SK-N-SH (cell line): ENCODE results near the gene FAM53A. TPM values are rescaled to one million over a fixed set of nuclear protein-coding genes. Genes with fewer than 3 reads are reported as not detected.

Experiments used
- CTCF ChIA-PET: fragments of 300-600, 350-600 bp; formaldehyde crosslinking; extraction: SDS; loops from one replicate; lab custom pipeline; 2021; lab: Yijun Ruan, JAX
- POLR2A ChIA-PET: fragments of 350-600 bp; sonication (Branson Sonifier 250); formaldehyde crosslinking; extraction: SDS; loops from one replicate; lab custom pipeline; 2020; ENCODE audit warnings: antibody characterized with exemption, inconsistent platforms; lab: Yijun Ruan, JAX
- DNase-seq: peaks from one replicate; pipeline ENCODE4 v3.0.0; 2012
- H2AFZ ChIP-seq: fragments of 200-600 bp; sonication (generic); 2 replicates; pipeline ENCODE4 v1.8.1; 2016; ENCODE audit warnings: antibody characterized with exemption, mild to moderate bottlenecking, low read depth
- H3F3A ChIP-seq: fragments of 200-600 bp; sonication (generic); replicated peaks from 2 replicates; pipeline ENCODE3; 2016; ENCODE audit warnings: antibody characterized with exemption, mild to moderate bottlenecking; ENCODE audit not compliant: insufficient read depth
- H3K27ac ChIP-seq, 2 experiments: fragments of 200-500 bp in 1 of 2; fragments of 200-600 bp in 1 of 2; sonication (Bioruptor generic) in 1 of 2; sonication (generic), shearing (Covaris generic) in 1 of 2; 2 replicates each; pipeline versions ENCODE4 v1.5.1 to v1.6.1; 2014 to 2016; ENCODE audit warnings: low read depth in 2 of 2, inconsistent platforms in 1 of 2, low read length in 1 of 2, mild to moderate bottlenecking in 1 of 2, mixed read lengths in 1 of 2
- H3K27me3 ChIP-seq: fragments of 200-600 bp; sonication (generic), shearing (Covaris generic); 2 replicates; pipeline ENCODE4 v1.6.1; 2016; ENCODE audit warnings: mixed run types; ENCODE audit not compliant: insufficient read depth
- H3K36me3 ChIP-seq, 2 experiments: fragments of 200-500 bp in 1 of 2; fragments of 200-600 bp in 1 of 2; sonication (Bioruptor generic) in 1 of 2; sonication (generic) in 1 of 2; replicated peaks in 1 of 2; 2 replicates each; pipeline versions ENCODE3 to v1.5.1; 2014 to 2016; ENCODE audit warnings: low read length in 1 of 2, mild to moderate bottlenecking in 1 of 2; ENCODE audit not compliant: insufficient read depth in 2 of 2, control insufficient read depth in 1 of 2
- H3K4me1 ChIP-seq, 2 experiments: fragments of 200-500 bp in 1 of 2; fragments of 200-600 bp in 1 of 2; sonication (Bioruptor generic) in 1 of 2; sonication (generic), shearing (Covaris generic) in 1 of 2; 2 replicates each; pipeline versions ENCODE4 v1.5.1 to v1.6.1; 2014 to 2016; ENCODE audit warnings: low read depth in 1 of 2, low read length in 1 of 2, mixed run types in 1 of 2; ENCODE audit not compliant: insufficient read depth in 2 of 2, control insufficient read depth in 1 of 2
- H3K4me2 ChIP-seq: fragments of 200-600 bp; sonication (generic), shearing (Covaris generic); 2 replicates; pipeline ENCODE4 v1.6.1; 2017; ENCODE audit warnings: mixed run types
- H3K4me3 ChIP-seq, 2 experiments: fragments of 200-500 bp in 1 of 2; fragments of 200-600 bp in 1 of 2; sonication (Bioruptor generic) in 1 of 2; sonication (generic), shearing (Covaris generic) in 1 of 2; 2 replicates each; pipeline versions ENCODE4 v1.5.1 to v1.8.1; 2014 to 2016; ENCODE audit warnings: low read depth in 2 of 2, inconsistent platforms in 1 of 2, low read length in 1 of 2, mild to moderate bottlenecking in 1 of 2, mixed read lengths in 1 of 2, moderate library complexity in 1 of 2
- H3K79me2 ChIP-seq: fragments of 200-600 bp; sonication (generic); 2 replicates; pipeline ENCODE4 v1.8.1; 2017; ENCODE audit warnings: mild to moderate bottlenecking; ENCODE audit not compliant: insufficient read depth
- H3K9ac ChIP-seq: fragments of 200-600 bp; sonication (generic); 2 replicates; pipeline ENCODE4 v1.6.1; 2017; ENCODE audit warnings: mixed run types
- H3K9me2 ChIP-seq: fragments of 200-600 bp; sonication (generic); 2 replicates; pipeline ENCODE4 v1.6.1; 2017; ENCODE audit warnings: mixed run types
- H3K9me3 ChIP-seq: fragments of 200-600 bp; sonication (generic); 2 replicates; pipeline ENCODE4 v1.6.1; 2017; ENCODE audit warnings: mixed run types, mild to moderate bottlenecking, moderate library complexity
- H4K20me1 ChIP-seq: fragments of 200-600 bp; sonication (generic); 2 replicates; pipeline ENCODE4 v1.6.1; 2017; ENCODE audit warnings: mild to moderate bottlenecking, mixed run types; ENCODE audit not compliant: insufficient read depth
- CHD2 ChIP-seq: fragments of 150-350 bp; IDR thresholded peaks from 2 replicates; pipeline ENCODE4 v1.6.1; 2018; ENCODE audit warnings: low read length; ENCODE audit not compliant: partially characterized antibody
- ELF1 ChIP-seq: IDR thresholded peaks from 2 replicates; pipeline ENCODE4 v1.4.0; 2012
- FOSL2 ChIP-seq: IDR thresholded peaks from 2 replicates; pipeline ENCODE4 v1.4.0; 2012; ENCODE audit warnings: low read depth, mild to moderate bottlenecking, moderate library complexity, borderline replicate concordance
- FOXJ3 ChIP-seq: sonication (generic); formaldehyde crosslinking; IDR thresholded peaks from 2 replicates; pipeline ENCODE4 v1.5.1; 2020; ENCODE audit warnings: mild to moderate bottlenecking, missing genetic modification reagents
- FOXM1 ChIP-seq: IDR thresholded peaks from 2 replicates; pipeline ENCODE4 v1.4.0; 2012; ENCODE audit warnings: low read depth, mild to moderate bottlenecking
- JUND ChIP-seq: IDR thresholded peaks from 2 replicates; pipeline ENCODE4 v1.4.0; 2012
- MXI1 ChIP-seq: IDR thresholded peaks from 2 replicates; pipeline ENCODE4 v1.6.1; 2012; ENCODE audit warnings: mild to moderate bottlenecking, low read depth, low read length, improper control_type of control experiment
- NFIC ChIP-seq: IDR thresholded peaks from 2 replicates; pipeline ENCODE4 v1.4.0; 2012; ENCODE audit warnings: borderline replicate concordance
- RAD21 ChIP-seq: IDR thresholded peaks from 2 replicates; pipeline ENCODE4 v1.6.1; 2012; ENCODE audit warnings: mild to moderate bottlenecking, low read length
- RCOR1 ChIP-seq: fragments of 150-350 bp; IDR thresholded peaks from 2 replicates; pipeline ENCODE4 v1.6.1; 2017; ENCODE audit warnings: antibody characterized with exemption, low read length
- SMC3 ChIP-seq: IDR thresholded peaks from 2 replicates; pipeline ENCODE4 v1.6.1; 2012; ENCODE audit warnings: low read depth, low read length, improper control_type of control experiment
- TAF1 ChIP-seq: IDR thresholded peaks from 2 replicates; pipeline ENCODE4 v1.6.1; 2012; ENCODE audit warnings: low read depth, mild to moderate bottlenecking, low read length, moderate library complexity, borderline replicate concordance
- WGBS: methylation state at CpG from one replicate; pipeline ENCODE4 v1.1.6; 2017; ENCODE audit warnings: low lambda C conversion rate; 5-methylcytosine and 5-hydroxymethylcytosine counted together
- polyA plus RNA-seq, 3 experiments: library from polyadenylated mRNA; depleted of rRNA; stranded (reverse); fragments of >200 nt; gene quantifications; 2 replicates each; pipeline ENCODE4 v1.2.3, GENCODE V29; 2012
- TF ChIP-seq, protein P1 (sequence below): IDR thresholded peaks from 2 replicates; pipeline ENCODE4 v1.4.0; 2012; ENCODE audit warnings: low read depth, borderline replicate concordance
- TF ChIP-seq, protein P2 (sequence below): fragments of 150-350 bp; IDR thresholded peaks from 2 replicates; pipeline ENCODE4 v1.6.1; 2016; ENCODE audit warnings: mild to moderate bottlenecking, low read depth, low read length
- TF ChIP-seq, protein P3 (sequence below): IDR thresholded peaks from 2 replicates; pipeline ENCODE4 v1.4.0; 2012; ENCODE audit warnings: low read depth
- TF ChIP-seq, protein P4 (sequence below): IDR thresholded peaks from 2 replicates; pipeline ENCODE4; 2012
- TF ChIP-seq, protein P5 (sequence below): IDR thresholded peaks from 2 replicates; pipeline ENCODE4 v1.6.1; 2012; ENCODE audit warnings: mild to moderate bottlenecking, low read depth, low read length, moderate library complexity
- TF ChIP-seq, protein P6 (sequence below): fragments of 200-600 bp; sonication (generic); IDR thresholded peaks from 2 replicates; pipeline ENCODE4 v1.6.1; 2017; ENCODE audit warnings: antibody characterized with exemption, mild to moderate bottlenecking, moderate library complexity

Gene FAM53A
- polyA plus RNA-seq, 1 of the 3 experiments (the other 2 are of a cell fraction): 7.6 TPM

DNA sequence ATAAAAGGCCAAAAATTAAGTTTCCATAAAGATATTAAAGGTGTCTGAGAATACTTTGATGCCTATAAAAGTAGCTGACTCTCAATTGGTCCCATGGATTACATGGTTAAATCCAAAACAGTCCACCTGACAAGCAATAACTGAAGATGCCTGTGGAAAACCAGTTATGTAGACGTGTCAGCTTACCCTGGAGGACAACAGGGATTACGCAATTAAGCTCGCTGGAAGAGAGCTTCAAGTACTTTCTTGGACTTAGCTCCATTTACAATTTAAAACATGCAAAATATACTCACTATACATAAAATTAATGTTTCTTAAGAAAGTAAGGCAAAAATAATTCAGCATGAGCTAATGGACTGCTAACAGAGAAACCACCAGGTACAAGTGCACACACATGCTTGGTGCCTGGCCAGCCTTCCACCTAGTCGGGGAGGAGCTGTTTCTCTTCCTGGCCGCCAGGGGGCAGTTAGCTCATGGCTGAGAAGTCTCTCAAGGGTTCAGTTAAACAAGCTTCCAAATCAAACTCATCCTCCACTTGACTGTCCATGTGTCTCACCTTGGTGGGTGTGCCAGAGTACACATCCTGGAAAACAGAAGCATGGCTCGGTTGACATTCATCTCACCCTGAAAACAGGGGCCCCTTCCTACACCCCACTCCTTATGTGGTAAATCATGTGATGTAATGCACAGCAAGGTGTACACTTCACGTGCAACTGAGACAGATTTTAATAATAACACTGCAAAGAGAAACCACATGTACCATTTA lies 9.2 kb upstream of the FAM53A start:
- Histone ChIP-seq H3K36me3 (peaks cover 44 to 60% of the 10 kb centered on the region in 2 experiments), H3K9me2 (no peaks in the 10 kb centered on the region), H3K4me3 (no peak overlapping the region; a peak in 1 of 4 replicates), H3K79me2 (peaks cover 20% of the 10 kb centered on the region), H3K4me2 (no peak overlapping the region), H3F3A (peaks cover 20% of the 10 kb centered on the region), H3K27ac (no peak overlapping the region), H3K4me1 (no peaks in the 10 kb centered on the region), H3K9me3 (no peaks in the 10 kb centered on the region)
- CTCF ChIA-PET: interaction anchor here (0.6 to 10.2 kb wide), 27 partner anchors 11 to 337 kb away, joined by 3 to 232 read pairs (median 4); partner anchors contain the start of genes FAM53A, SLBP, TACC3 and TMEM129
- TF ChIP-seq, protein P1, sequence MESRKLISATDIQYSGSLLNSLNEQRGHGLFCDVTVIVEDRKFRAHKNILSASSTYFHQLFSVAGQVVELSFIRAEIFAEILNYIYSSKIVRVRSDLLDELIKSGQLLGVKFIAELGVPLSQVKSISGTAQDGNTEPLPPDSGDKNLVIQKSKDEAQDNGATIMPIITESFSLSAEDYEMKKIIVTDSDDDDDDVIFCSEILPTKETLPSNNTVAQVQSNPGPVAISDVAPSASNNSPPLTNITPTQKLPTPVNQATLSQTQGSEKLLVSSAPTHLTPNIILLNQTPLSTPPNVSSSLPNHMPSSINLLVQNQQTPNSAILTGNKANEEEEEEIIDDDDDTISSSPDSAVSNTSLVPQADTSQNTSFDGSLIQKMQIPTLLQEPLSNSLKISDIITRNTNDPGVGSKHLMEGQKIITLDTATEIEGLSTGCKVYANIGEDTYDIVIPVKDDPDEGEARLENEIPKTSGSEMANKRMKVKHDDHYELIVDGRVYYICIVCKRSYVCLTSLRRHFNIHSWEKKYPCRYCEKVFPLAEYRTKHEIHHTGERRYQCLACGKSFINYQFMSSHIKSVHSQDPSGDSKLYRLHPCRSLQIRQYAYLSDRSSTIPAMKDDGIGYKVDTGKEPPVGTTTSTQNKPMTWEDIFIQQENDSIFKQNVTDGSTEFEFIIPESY: no peak
- no peak for TF ChIP-seq FOXM1
- TF ChIP-seq, protein P2, sequence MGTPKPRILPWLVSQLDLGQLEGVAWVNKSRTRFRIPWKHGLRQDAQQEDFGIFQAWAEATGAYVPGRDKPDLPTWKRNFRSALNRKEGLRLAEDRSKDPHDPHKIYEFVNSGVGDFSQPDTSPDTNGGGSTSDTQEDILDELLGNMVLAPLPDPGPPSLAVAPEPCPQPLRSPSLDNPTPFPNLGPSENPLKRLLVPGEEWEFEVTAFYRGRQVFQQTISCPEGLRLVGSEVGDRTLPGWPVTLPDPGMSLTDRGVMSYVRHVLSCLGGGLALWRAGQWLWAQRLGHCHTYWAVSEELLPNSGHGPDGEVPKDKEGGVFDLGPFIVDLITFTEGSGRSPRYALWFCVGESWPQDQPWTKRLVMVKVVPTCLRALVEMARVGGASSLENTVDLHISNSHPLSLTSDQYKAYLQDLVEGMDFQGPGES: no peak
- TF ChIP-seq, protein P3, sequence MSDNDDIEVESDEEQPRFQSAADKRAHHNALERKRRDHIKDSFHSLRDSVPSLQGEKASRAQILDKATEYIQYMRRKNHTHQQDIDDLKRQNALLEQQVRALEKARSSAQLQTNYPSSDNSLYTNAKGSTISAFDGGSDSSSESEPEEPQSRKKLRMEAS: no peak
- TF ChIP-seq CHD2: no peak
- no peak for TF ChIP-seq RCOR1
- TF ChIP-seq ELF1: no peak
- TF ChIP-seq TAF1: no peak
- TF ChIP-seq, protein P4, sequence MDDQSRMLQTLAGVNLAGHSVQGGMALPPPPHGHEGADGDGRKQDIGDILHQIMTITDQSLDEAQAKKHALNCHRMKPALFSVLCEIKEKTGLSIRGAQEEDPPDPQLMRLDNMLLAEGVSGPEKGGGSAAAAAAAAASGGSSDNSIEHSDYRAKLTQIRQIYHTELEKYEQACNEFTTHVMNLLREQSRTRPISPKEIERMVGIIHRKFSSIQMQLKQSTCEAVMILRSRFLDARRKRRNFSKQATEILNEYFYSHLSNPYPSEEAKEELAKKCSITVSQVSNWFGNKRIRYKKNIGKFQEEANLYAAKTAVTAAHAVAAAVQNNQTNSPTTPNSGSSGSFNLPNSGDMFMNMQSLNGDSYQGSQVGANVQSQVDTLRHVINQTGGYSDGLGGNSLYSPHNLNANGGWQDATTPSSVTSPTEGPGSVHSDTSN: no peak
- TF ChIP-seq FOXJ3 (CRISPR knock-in tag): no peak
- TF ChIP-seq, protein P5, sequence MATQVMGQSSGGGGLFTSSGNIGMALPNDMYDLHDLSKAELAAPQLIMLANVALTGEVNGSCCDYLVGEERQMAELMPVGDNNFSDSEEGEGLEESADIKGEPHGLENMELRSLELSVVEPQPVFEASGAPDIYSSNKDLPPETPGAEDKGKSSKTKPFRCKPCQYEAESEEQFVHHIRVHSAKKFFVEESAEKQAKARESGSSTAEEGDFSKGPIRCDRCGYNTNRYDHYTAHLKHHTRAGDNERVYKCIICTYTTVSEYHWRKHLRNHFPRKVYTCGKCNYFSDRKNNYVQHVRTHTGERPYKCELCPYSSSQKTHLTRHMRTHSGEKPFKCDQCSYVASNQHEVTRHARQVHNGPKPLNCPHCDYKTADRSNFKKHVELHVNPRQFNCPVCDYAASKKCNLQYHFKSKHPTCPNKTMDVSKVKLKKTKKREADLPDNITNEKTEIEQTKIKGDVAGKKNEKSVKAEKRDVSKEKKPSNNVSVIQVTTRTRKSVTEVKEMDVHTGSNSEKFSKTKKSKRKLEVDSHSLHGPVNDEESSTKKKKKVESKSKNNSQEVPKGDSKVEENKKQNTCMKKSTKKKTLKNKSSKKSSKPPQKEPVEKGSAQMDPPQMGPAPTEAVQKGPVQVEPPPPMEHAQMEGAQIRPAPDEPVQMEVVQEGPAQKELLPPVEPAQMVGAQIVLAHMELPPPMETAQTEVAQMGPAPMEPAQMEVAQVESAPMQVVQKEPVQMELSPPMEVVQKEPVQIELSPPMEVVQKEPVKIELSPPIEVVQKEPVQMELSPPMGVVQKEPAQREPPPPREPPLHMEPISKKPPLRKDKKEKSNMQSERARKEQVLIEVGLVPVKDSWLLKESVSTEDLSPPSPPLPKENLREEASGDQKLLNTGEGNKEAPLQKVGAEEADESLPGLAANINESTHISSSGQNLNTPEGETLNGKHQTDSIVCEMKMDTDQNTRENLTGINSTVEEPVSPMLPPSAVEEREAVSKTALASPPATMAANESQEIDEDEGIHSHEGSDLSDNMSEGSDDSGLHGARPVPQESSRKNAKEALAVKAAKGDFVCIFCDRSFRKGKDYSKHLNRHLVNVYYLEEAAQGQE: no peak
- TF ChIP-seq JUND: no peak
- peak; percentile 75 for TF ChIP-seq RAD21
- no peak for TF ChIP-seq FOSL2
- TF ChIP-seq, protein P6, sequence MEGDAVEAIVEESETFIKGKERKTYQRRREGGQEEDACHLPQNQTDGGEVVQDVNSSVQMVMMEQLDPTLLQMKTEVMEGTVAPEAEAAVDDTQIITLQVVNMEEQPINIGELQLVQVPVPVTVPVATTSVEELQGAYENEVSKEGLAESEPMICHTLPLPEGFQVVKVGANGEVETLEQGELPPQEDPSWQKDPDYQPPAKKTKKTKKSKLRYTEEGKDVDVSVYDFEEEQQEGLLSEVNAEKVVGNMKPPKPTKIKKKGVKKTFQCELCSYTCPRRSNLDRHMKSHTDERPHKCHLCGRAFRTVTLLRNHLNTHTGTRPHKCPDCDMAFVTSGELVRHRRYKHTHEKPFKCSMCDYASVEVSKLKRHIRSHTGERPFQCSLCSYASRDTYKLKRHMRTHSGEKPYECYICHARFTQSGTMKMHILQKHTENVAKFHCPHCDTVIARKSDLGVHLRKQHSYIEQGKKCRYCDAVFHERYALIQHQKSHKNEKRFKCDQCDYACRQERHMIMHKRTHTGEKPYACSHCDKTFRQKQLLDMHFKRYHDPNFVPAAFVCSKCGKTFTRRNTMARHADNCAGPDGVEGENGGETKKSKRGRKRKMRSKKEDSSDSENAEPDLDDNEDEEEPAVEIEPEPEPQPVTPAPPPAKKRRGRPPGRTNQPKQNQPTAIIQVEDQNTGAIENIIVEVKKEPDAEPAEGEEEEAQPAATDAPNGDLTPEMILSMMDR: peak; percentile 93
- TF ChIP-seq MXI1: 0 out of 2 replicates have a peak, but pooled peaks have one; percentile 23
- no peak for TF ChIP-seq NFIC
- peak; percentile 80 for TF ChIP-seq SMC3
- TF ChIP-seq, all 33 proteins: peak for 4
- peak; percentile 78 for DNase-seq
- POLR2A ChIA-PET: interaction anchor here (0.6 to 1.2 kb wide), 6 partner anchors 12 to 37 kb away, joined by 3 to 8 read pairs (median 6); partner anchors contain the start of genes SLBP, TACC3 and TMEM129
- WGBS: 60% methylated on average over 7 of the region's 7 CpGs
- Histone ChIP-seq H3K9ac (no peak overlapping the region), H2AFZ (no peak overlapping the region), H3K27me3 (no peaks in the 10 kb centered on the region), H4K20me1 (0 out of 2 replicates have a peak, but pooled peaks cover 11% of the 10 kb centered on the region)
